Skeletal muscle tissue (tissue), 4 donors: Measurements from ENCODE around the gene FAM25G. TPM values are rescaled to one million over a fixed set of nuclear protein-coding genes. Genes with fewer than 3 reads are reported as not detected.

Source experiments
- H3K27ac ChIP-seq: one replicate; pipeline ENCODE4 v1.7.0; 2013; ENCODE audit warnings: mild to moderate bottlenecking, low read depth, low read length, inconsistent platforms
- H3K27me3 ChIP-seq, 3 donors: one replicate each; pipeline ENCODE4 v1.7.0; 2013; ENCODE audit warnings: low read length in 3 of 3; ENCODE audit not compliant: control insufficient read depth in 3 of 3, insufficient read depth in 3 of 3
- H3K36me3 ChIP-seq, 3 donors: one replicate each; pipeline ENCODE4 v1.7.0; 2013; ENCODE audit warnings: low read length in 3 of 3; ENCODE audit not compliant: control insufficient read depth in 3 of 3, insufficient read depth in 3 of 3
- H3K4me1 ChIP-seq, 3 donors: one replicate each; pipeline ENCODE4 v1.7.0; 2013; ENCODE audit warnings: low read length in 3 of 3, mild to moderate bottlenecking in 3 of 3; ENCODE audit not compliant: control insufficient read depth in 3 of 3, insufficient read depth in 3 of 3
- H3K4me3 ChIP-seq, 3 donors: one replicate each; pipeline ENCODE4 v1.7.0; 2013; ENCODE audit warnings: low read length in 3 of 3
- H3K9ac ChIP-seq, 3 donors: one replicate each; pipeline ENCODE4 v1.7.0; 2013; ENCODE audit warnings: low read length in 3 of 3, mild to moderate bottlenecking in 3 of 3, moderate library complexity in 2 of 3, low read depth in 1 of 3
- H3K9me3 ChIP-seq, 3 donors: one replicate each; pipeline ENCODE4 v1.7.0; 2013; ENCODE audit warnings: low read length in 3 of 3; ENCODE audit not compliant: control insufficient read depth in 3 of 3
- total RNA-seq: library from RNA; depleted of rRNA; stranded (reverse); fragments of >200 nt; gene quantifications from one replicate; pipeline ENCODE4 v1.2.3, GENCODE V29; 2014
- donor health status: Osteomylitis.

Gene FAM25G
- total RNA-seq, 1 donor from 2014 or later = not detected

DNA sequence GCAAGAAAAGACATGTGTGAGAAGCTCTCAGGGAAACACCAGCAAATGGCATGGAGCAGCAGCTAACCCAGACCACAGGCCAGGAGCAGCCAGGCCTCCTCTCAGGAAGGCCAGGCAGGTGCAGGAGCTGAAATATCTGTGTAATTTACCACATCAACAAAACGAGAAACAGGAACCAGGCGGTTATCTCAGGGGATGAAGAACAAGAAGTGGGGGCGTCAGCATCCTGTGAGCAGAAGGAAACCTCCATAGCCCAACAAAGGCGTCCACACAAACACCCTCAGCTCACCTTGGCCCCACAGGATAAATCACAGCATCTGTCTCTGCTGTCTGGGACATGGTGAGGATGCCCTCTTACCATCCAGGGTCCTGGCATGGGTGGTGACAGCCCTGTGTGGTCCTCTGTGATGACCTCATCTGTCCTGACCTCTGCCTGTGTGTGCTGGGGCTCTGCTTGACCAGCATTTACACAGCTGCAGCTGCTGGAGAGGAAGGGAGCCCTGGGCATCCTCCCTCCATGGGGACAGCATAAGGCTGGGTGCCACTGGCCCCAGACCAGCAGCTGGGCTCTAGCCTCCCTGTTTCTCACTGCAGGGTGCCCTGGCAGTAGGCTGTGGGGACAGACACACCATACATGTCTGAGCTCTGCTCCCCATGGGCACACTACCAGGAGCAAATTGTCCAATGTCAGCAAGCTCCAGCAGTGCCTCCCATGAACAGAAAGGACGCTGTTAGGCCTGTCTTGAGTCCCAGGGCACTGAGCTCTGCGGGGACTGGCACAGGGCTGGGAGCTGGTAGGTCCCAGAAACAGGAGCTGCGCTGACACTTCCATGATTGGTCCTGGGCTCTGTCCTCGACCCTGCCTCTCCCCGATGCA is 42.2 kb downstream of the FAM25G start:
- Histone ChIP-seq H3K36me3 (no peaks in the 10 kb centered on the region), H3K9ac (no peak overlapping the region), H3K9me3 (peaks cover 0 to 4% (median 3%) of the 10 kb centered on the region in 3 donors), H3K4me3 (no peak overlapping the region), H3K4me1 (no peaks in the 10 kb centered on the region), H3K27ac (no peak overlapping the region), H3K27me3 (peaks cover 0 to 6% (median 3%) of the 10 kb centered on the region in 3 donors)

DNA sequence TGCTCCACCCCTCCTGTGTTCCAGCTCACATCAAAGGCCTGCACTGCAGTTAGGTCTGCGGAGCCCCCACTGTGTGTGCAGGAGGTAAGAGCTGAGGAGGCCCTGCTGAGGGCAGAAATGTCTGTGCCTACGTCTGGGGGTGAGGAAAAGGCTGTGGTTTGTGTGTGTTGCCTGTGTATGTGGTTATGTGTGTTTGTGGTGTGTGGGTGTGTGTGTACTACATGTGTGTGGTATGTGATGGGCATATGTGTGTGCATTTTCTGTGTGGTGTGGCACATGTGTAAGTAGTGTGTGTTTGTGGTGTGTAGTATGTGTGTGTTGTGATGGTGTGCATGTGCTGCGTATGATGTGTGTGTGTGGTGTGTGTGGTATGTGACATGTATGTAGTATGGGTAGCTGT is 43.8 kb downstream of the FAM25G start:
- Histone ChIP-seq H3K9me3 (peaks cover 0 to 4% (median 3%) of the 10 kb centered on the region in 3 donors), H3K9ac (no peak overlapping the region), H3K27ac (no peak overlapping the region), H3K4me1 (no peaks in the 10 kb centered on the region), H3K4me3 (no peak overlapping the region), H3K27me3 (peaks cover 0 to under 1% (median 0%) of the 10 kb centered on the region in 3 donors), H3K36me3 (no peaks in the 10 kb centered on the region)

DNA sequence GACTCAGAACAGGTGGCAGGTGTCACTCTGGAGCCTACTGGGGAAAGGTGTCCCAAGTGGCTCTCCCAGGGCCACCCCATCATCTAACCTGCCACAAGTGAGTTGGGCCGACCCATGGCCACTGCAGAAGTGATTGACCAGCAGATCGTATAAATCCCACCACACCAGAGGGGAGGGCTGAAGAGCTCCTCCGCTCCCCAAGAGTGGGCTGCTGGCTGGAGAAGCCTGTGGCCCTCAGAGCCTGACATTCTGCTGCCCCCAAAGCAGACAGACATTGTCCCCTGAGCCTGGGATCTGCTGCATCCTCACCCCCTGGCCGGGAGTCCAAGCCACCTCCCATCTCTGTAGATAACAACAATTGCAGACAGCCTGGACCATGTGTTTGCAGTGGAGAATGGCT is 44.3 kb downstream of the FAM25G start:
- Histone ChIP-seq H3K36me3 (no peaks in the 10 kb centered on the region), H3K4me1 (no peaks in the 10 kb centered on the region), H3K9me3 (peaks cover 0 to 4% (median 3%) of the 10 kb centered on the region in 3 donors), H3K27me3 (peaks cover 0 to 4% (median 0%) of the 10 kb centered on the region in 3 donors), H3K4me3 (no peak overlapping the region), H3K27ac (no peak overlapping the region), H3K9ac (no peak overlapping the region)

GRCh38 chr10:47445720-47446119 is 45.8 kb downstream of the FAM25G start:
- H3K9ac ChIP-seq = no peak overlapping the region
- no peak overlapping the region for H3K27ac ChIP-seq
- no peaks in the 10 kb centered on the region for H3K4me1 ChIP-seq
- no peaks in the 10 kb centered on the region for H3K36me3 ChIP-seq
- H3K9me3 ChIP-seq = peaks cover 0 to 4% (median 3%) of the 10 kb centered on the region in 3 donors
- H3K27me3 ChIP-seq = peaks cover 0 to 6% (median 0%) of the 10 kb centered on the region in 3 donors
- no peak overlapping the region for H3K4me3 ChIP-seq

GRCh38 chr10:47444047-47444446 is 47.5 kb downstream of the FAM25G start:
- no peaks in the 10 kb centered on the region for H3K4me1 ChIP-seq
- H3K36me3 ChIP-seq = no peaks in the 10 kb centered on the region
- H3K4me3 ChIP-seq = no peak overlapping the region
- peaks cover 0 to 4% (median 3%) of the 10 kb centered on the region in 3 donors for H3K9me3 ChIP-seq
- H3K27me3 ChIP-seq = peaks cover 0 to 6% (median 3%) of the 10 kb centered on the region in 3 donors
- H3K27ac ChIP-seq = no peak overlapping the region
- no peak overlapping the region for H3K9ac ChIP-seq

DNA sequence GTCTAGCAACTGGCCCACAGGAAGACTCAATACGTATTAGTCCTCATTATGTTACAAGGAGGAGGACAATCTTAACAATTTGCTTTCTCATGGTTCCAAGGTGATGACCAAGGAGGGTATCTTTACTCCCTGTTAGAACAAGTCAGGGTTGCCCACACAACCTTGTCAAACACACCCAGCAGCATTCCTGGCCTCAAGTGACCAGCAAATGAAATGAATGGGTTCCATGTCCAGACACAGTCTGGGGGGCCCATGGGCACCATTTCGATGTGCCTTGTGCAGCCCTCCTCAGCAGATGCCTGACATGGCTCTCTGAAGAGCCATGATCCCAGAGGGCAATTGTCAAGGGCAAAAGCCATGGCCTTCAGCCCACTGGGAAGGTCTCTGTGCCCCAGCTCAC is 48.4 kb downstream of the FAM25G start:
- H3K4me1 ChIP-seq = no peaks in the 10 kb centered on the region
- H3K4me3 ChIP-seq = no peak overlapping the region
- no peak overlapping the region for H3K27ac ChIP-seq
- H3K9ac ChIP-seq = no peak overlapping the region
- no peaks in the 10 kb centered on the region for H3K36me3 ChIP-seq
- peaks cover 0 to 6% (median 3%) of the 10 kb centered on the region in 3 donors for H3K27me3 ChIP-seq
- H3K9me3 ChIP-seq = peaks cover 0 to 4% (median 3%) of the 10 kb centered on the region in 3 donors

DNA sequence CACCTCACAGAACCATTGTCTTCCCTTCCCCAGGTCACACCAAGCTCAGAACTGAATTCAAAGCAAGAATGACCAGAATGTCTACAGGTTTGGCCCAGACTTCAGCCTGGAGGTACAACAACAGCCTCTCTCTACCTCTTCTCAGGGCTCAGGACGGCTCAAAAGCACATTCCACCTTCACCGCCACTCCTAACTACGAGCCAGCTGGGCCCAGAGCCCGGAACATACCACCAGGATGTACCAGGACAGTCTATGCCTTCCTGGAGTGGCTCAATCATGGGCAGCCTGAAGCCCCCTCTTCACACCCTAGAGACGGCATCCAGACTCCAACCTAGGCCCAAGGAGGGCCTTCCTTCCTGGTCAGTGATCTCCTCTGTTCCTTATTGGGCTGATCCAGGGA is 49.1 kb downstream of the FAM25G start:
- H3K27ac ChIP-seq = no peak overlapping the region
- peaks cover 0 to 4% (median 3%) of the 10 kb centered on the region in 3 donors for H3K9me3 ChIP-seq
- H3K9ac ChIP-seq = no peak overlapping the region
- no peaks in the 10 kb centered on the region for H3K36me3 ChIP-seq
- H3K4me1 ChIP-seq = no peaks in the 10 kb centered on the region
- no peak overlapping the region for H3K4me3 ChIP-seq
- peaks cover 0 to 6% (median 3%) of the 10 kb centered on the region in 3 donors for H3K27me3 ChIP-seq

GRCh38 chr10:47441938-47442337 is 49.6 kb downstream of the FAM25G start:
- Histone ChIP-seq H3K27me3 (peaks cover 0 to 6% (median 3%) of the 10 kb centered on the region in 3 donors), H3K4me1 (no peaks in the 10 kb centered on the region), H3K36me3 (no peaks in the 10 kb centered on the region), H3K4me3 (no peak overlapping the region), H3K9me3 (peaks cover 0 to 5% (median 3%) of the 10 kb centered on the region in 3 donors), H3K9ac (no peak overlapping the region), H3K27ac (no peak overlapping the region)

- H3K4me1 ChIP-seq = no peaks in the 10 kb centered on the region
- H3K27me3 ChIP-seq = peaks cover 0 to 6% (median 3%) of the 10 kb centered on the region in 3 donors
- no peak overlapping the region for H3K9ac ChIP-seq
- H3K4me3 ChIP-seq = no peak overlapping the region
- no peaks in the 10 kb centered on the region for H3K36me3 ChIP-seq
- no peak overlapping the region for H3K27ac ChIP-seq
- H3K9me3 ChIP-seq = peaks cover 0 to 4% (median 2%) of the 10 kb centered on the region in 3 donors
These were observed 51.3 kb downstream of the FAM25G start for GRCh38 chr10:47440207-47440606.

- Histone ChIP-seq H3K27me3 (peaks cover 0 to 6% (median 3%) of the 10 kb centered on the region in 3 donors), H3K27ac (no peak overlapping the region), H3K9me3 (peaks cover 0 to 2% (median 0%) of the 10 kb centered on the region in 3 donors), H3K9ac (no peak overlapping the region), H3K36me3 (no peaks in the 10 kb centered on the region), H3K4me1 (no peaks in the 10 kb centered on the region), H3K4me3 (no peak overlapping the region)
These were observed 52.5 kb downstream of the FAM25G start for GRCh38 chr10:47438857-47439474.
